K562 (cell line): ENCODE data around the gene SUPT7L. TPM values are rescaled to one million over a fixed set of nuclear protein-coding genes. Genes with fewer than 3 reads are reported as not detected.

Experiments used
- ATAC-seq: fragments of 200-7000 bp; cut with Tn5 transposase; 3 replicates; pipeline ENCODE4 v1.9.1; 2020; ENCODE audit warnings: moderate library complexity
- BruUV-seq: library from RNA; stranded (reverse); fragments of 400-500 nt; replicated peaks from 2 replicates; lab custom pipeline; 2021; lab: Mats Ljungman, UMichigan
- CTCF ChIA-PET: fragments of 300-600 bp; formaldehyde crosslinking; extraction: SDS; loops from one replicate; lab custom pipeline; 2021; ENCODE audit warnings: low intra/inter-chr PET ratio; lab: Yijun Ruan, JAX
- POLR2A ChIA-PET: fragments of 300-600, 350-650 bp; sonication (Branson Sonifier 250); formaldehyde crosslinking; extraction: SDS; loops from one replicate; lab custom pipeline; 2021; ENCODE audit warnings: antibody characterized with exemption, inconsistent platforms; lab: Yijun Ruan, JAX
- DNase-seq, 4 experiments: peaks; one replicate each; pipeline versions ENCODE4 v3.0.0 to v3.0.0-alpha.2; 2011 to 2018; ENCODE audit warnings: low spot score in 3 of 4, mixed read lengths in 3 of 4; ENCODE audit errors: extremely low read depth in 1 of 4
- FAIRE-seq: peaks from 2 replicates; lab custom pipeline; 2011; peaks lifted over from hg19 to GRCh38; lab: Jason Lieb, UNC
- H2AFZ ChIP-seq: 2 replicates; pipeline ENCODE4 v1.6.0; 2011; ENCODE audit warnings: low read depth, low read length, control low read depth, inconsistent platforms
- H3K27ac ChIP-seq: fragments of 200-600 bp; 3 replicates; pipeline ENCODE4 v1.8.0; 2011; ENCODE audit warnings: low read depth, mild to moderate bottlenecking, control low read depth, inconsistent platforms, low read length, moderate library complexity, mixed read lengths; ENCODE audit errors: extremely low read depth
- H3K27me3 ChIP-seq, 2 experiments: fragments of 300-600 bp in 1 of 2; 2 replicates in 1 of 2; 3 replicates in 1 of 2; pipeline versions ENCODE4 v1.6.0 to v1.8.0; 2011; ENCODE audit warnings: inconsistent platforms in 2 of 2, low read length in 2 of 2, mild to moderate bottlenecking in 1 of 2, mixed read lengths in 1 of 2, moderate library complexity in 1 of 2; ENCODE audit not compliant: control insufficient read depth in 2 of 2, insufficient read depth in 2 of 2
- H3K36me3 ChIP-seq: fragments of 300-600 bp; 3 replicates; pipeline ENCODE4 v1.8.0; 2011; ENCODE audit warnings: mild to moderate bottlenecking, low read length, inconsistent platforms; ENCODE audit not compliant: control insufficient read depth, insufficient read depth
- H3K4me1 ChIP-seq, 2 experiments: fragments of 200-600 bp in 1 of 2; replicated peaks in 1 of 2; 2 replicates in 1 of 2; 3 replicates in 1 of 2; pipeline versions ENCODE4 v1.5.1 to v1.8.0; 2011; ENCODE audit warnings: inconsistent platforms in 2 of 2, low read length in 2 of 2, mild to moderate bottlenecking in 1 of 2, mixed read lengths in 1 of 2, moderate library complexity in 1 of 2; ENCODE audit not compliant: control insufficient read depth in 2 of 2, insufficient read depth in 2 of 2
- H3K4me2 ChIP-seq: 2 replicates; pipeline ENCODE4 v1.6.1; 2011; ENCODE audit warnings: low read length, control low read depth, inconsistent platforms, mixed read lengths; ENCODE audit not compliant: insufficient read depth
- H3K4me3 ChIP-seq: fragments of 200-600 bp; sonication (generic), shearing (Covaris generic); 2 replicates; pipeline ENCODE4 v1.5.1; 2016; ENCODE audit warnings: control low read depth, inconsistent platforms
- H3K79me2 ChIP-seq: fragments of 200-600 bp; 3 replicates; pipeline ENCODE4 v1.8.0; 2011; ENCODE audit warnings: low read length, inconsistent platforms; ENCODE audit not compliant: control insufficient read depth, insufficient read depth
- H3K9ac ChIP-seq, 2 experiments: 2 replicates each; pipeline versions ENCODE4 v1.6.0 to v1.6.1; 2011; ENCODE audit warnings: low read depth in 2 of 2, low read length in 2 of 2, control low read depth in 1 of 2, inconsistent platforms in 1 of 2, mild to moderate bottlenecking in 1 of 2, mixed read lengths in 1 of 2; ENCODE audit not compliant: insufficient read depth in 1 of 2
- H3K9me1 ChIP-seq: one replicate; pipeline ENCODE4 v1.6.0; 2011; ENCODE audit warnings: inconsistent platforms, mild to moderate bottlenecking, low read length, moderate library complexity; ENCODE audit not compliant: control insufficient read depth, insufficient read depth
- H3K9me3 ChIP-seq: replicated peaks from 2 replicates; pipeline ENCODE4 v1.5.1; 2011; ENCODE audit warnings: low read depth, low read length, inconsistent platforms; ENCODE audit not compliant: control insufficient read depth, insufficient read depth
- H4K20me1 ChIP-seq: replicated peaks from 2 replicates; pipeline ENCODE4 v1.6.1; 2011; ENCODE audit warnings: low read length, inconsistent platforms, mixed read lengths; ENCODE audit not compliant: control insufficient read depth, insufficient read depth
- CBX1 ChIP-seq: sonication (generic); IDR thresholded peaks from 2 replicates; pipeline ENCODE4 v1.6.1; 2016; ENCODE audit warnings: antibody characterized with exemption, low read depth, mild to moderate bottlenecking
- CTCF ChIP-seq, 3 experiments: IDR thresholded peaks in 2 of 3; conservative IDR thresholded peaks in 1 of 3; 2 replicates each; pipeline ENCODE4 v1.5.1; 2011 to 2012; ENCODE audit warnings: low read length in 3 of 3, mild to moderate bottlenecking in 3 of 3, control low read depth in 2 of 3, improper control_type of control experiment in 1 of 3, inconsistent platforms in 1 of 3, low read depth in 1 of 3, mixed read lengths in 1 of 3, moderate library complexity in 1 of 3; ENCODE audit not compliant: insufficient read depth in 2 of 3
- ETV5 ChIP-seq: sonication (generic); formaldehyde crosslinking; IDR thresholded peaks from 2 replicates; pipeline ENCODE4 v1.4.0; 2020; ENCODE audit warnings: low read depth, mild to moderate bottlenecking, missing genetic modification reagents
- FOXA3 ChIP-seq, 2 experiments: fragments of 450-650 bp in 1 of 2; sonication (generic) in 1 of 2; formaldehyde crosslinking; IDR thresholded peaks in 1 of 2; conservative IDR thresholded peaks in 1 of 2; 2 replicates each; pipeline versions ENCODE4 v1.4.0 to v1.8.0; 2020 to 2022; ENCODE audit warnings: mild to moderate bottlenecking in 2 of 2, missing genetic modification reagents in 1 of 2
- HDAC1 ChIP-seq, 2 experiments: fragments of 450-650 bp; IDR thresholded peaks; 2 replicates each; pipeline ENCODE4 v1.6.1; 2016 to 2017; ENCODE audit warnings: inconsistent platforms in 1 of 2, mild to moderate bottlenecking in 1 of 2, moderate library complexity in 1 of 2
- MAFG ChIP-seq: fragments of 450-650 bp; conservative IDR thresholded peaks from 2 replicates; pipeline ENCODE4 v1.6.1; 2016; ENCODE audit warnings: missing genetic modification characterization, missing compliant biosample characterization
- MECOM ChIP-seq: fragments of 250-450 bp; sonication (Bioruptor Pico); IDR thresholded peaks from 2 replicates; pipeline ENCODE4 v1.8.0; 2022; ENCODE audit warnings: inconsistent platforms
- POLR2B ChIP-seq: fragments of 450-650 bp; IDR thresholded peaks from 2 replicates; pipeline ENCODE4 v1.6.1; 2018; ENCODE audit warnings: low read depth; ENCODE audit not compliant: partially characterized antibody
- RAD21 ChIP-seq, 2 experiments: fragments of 250-450 bp in 1 of 2; fragments of 450-650 bp in 1 of 2; sonication (Bioruptor Pico) in 1 of 2; formaldehyde crosslinking in 1 of 2; IDR thresholded peaks in 1 of 2; conservative IDR thresholded peaks in 1 of 2; 2 replicates each; pipeline versions ENCODE4 v1.4.0 to v1.8.0; 2020 to 2022; ENCODE audit warnings: mild to moderate bottlenecking in 2 of 2, moderate library complexity in 1 of 2
- RFX1 ChIP-seq: fragments of 450-650 bp; IDR thresholded peaks from 2 replicates; pipeline ENCODE4 v1.6.1; 2016; ENCODE audit warnings: mild to moderate bottlenecking, moderate library complexity
- SMAD2 ChIP-seq: fragments of 150-350 bp; IDR thresholded peaks from 2 replicates; pipeline ENCODE4 v1.6.1; 2014; ENCODE audit warnings: low read depth, mild to moderate bottlenecking, low read length
- ZNF184 ChIP-seq: sonication (generic); formaldehyde crosslinking; IDR thresholded peaks from 2 replicates; pipeline ENCODE4 v1.5.0; 2020; ENCODE audit warnings: missing genetic modification reagents
- ZNF75A ChIP-seq: fragments of 450-650 bp; formaldehyde crosslinking; IDR thresholded peaks from 2 replicates; pipeline ENCODE4 v1.4.0; 2020; ENCODE audit warnings: mild to moderate bottlenecking
- ZNF830 ChIP-seq: fragments of 250-450 bp; sonication (Bioruptor Pico); IDR thresholded peaks from 2 replicates; pipeline ENCODE4 v1.5.0; 2021; ENCODE audit warnings: mild to moderate bottlenecking
- WGBS: fragments of 100-300 bp; shearing (Covaris generic); methylation state at CpG from one replicate; pipeline ENCODE4 v1.1.6; 2016; ENCODE audit warnings: low coverage, mixed read lengths; ENCODE audit not compliant: insufficient coverage; ENCODE audit errors: missing lambda C conversion rate; 5-methylcytosine and 5-hydroxymethylcytosine counted together
- in situ Hi-C: fragments of 300-500 bp; cut with MboI; formaldehyde crosslinking; loops from 4 replicates; pipeline ENCODE4 v1.15.0; 2018; ENCODE audit warnings: inconsistent platforms, mixed read lengths
- intact Hi-C: fragments of 100-400 bp; cut with micrococcal nuclease; formaldehyde crosslinking; loops from 2 replicates; pipeline ENCODE4 v1.14.2; 2022
- polyA plus RNA-seq, 8 experiments: library from polyadenylated mRNA; depleted of rRNA in 4 of 8; stranded (reverse) in 5 of 8; unstranded in 3 of 8; fragments of >200 nt; fragmentation: Nextera tagmentation in 2 of 8; fragmentation: Illumina TruSeq in 1 of 8; extraction: Ambion mirVana in 2 of 8; extraction: Trizol in 1 of 8; gene quantifications; 2 replicates each; pipeline versions ENCODE4 v1.2.1 to v1.2.3, GENCODE V29; 2011 to 2014; ENCODE audit warnings: inconsistent platforms in 1 of 8, missing spikeins in 1 of 8
- total RNA-seq, 7 experiments: library from RNA; depleted of rRNA in 6 of 7; stranded (reverse); fragments of >200 nt in 6 of 7; fragmentation: Illumina TruSeq in 2 of 7; extraction: Trizol in 2 of 7; gene quantifications; 2 replicates each; pipeline versions ENCODE4 v1.2.1 to v1.2.3, GENCODE V29; 2011 to 2021; ENCODE audit warnings: low replicate concordance in 1 of 7
- TF ChIP-seq, protein P1 (sequence below): sonication (generic); formaldehyde crosslinking; IDR thresholded peaks from 2 replicates; pipeline ENCODE4 v1.8.0; 2022; ENCODE audit warnings: missing genetic modification reagents, mild to moderate bottlenecking, borderline replicate concordance
- TF ChIP-seq, protein P2 (sequence below): fragments of 450-650 bp; IDR thresholded peaks from 2 replicates; pipeline ENCODE4 v1.6.1; 2016; ENCODE audit warnings: mild to moderate bottlenecking

SUPT7L gene
- total and polyA plus RNA-seq, 9 of the 15 experiments (the other 6 are each of a cell fraction or from before 2014, with no cell fraction given), result 22.0 to 72.8 (median 40.2) TPM

GRCh38 chr2:27621524-27621923 lies 41.9 kb downstream of the SUPT7L start:
- CTCF ChIA-PET, result no interaction called here
- 25% methylated on average over 1 of the region's 1 CpG for WGBS
- TF ChIP-seq SMAD2 (no peak), HDAC1 (IDR thresholded peaks at IDR 0.05) (no peak), CTCF (IDR thresholded peaks at IDR 0.05 in 2 of 3, conservative IDR thresholded peaks at IDR 0.05 in 1 of 3; ENCODE audit: insufficient read depth in 2 of 3, low read depth in 1 of 3, low read length in 3 of 3) (peak in 1 of 3 experiments; percentile 28; a peak in 1 of 6 replicates), MECOM (CRISPR knock-in tag) (no peak), POLR2B (no peak), FOXA3 (CRISPR knock-in tag; conservative IDR thresholded peaks at IDR 0.05 in 1 of 2, IDR thresholded peaks at IDR 0.05 in 1 of 2) (no peak), RFX1 (0 out of 2 replicates have a peak, but pooled peaks have one; percentile 23), MAFG (tag) (no peak), ETV5 (CRISPR knock-in tag) (no peak), ZNF184 (CRISPR knock-in tag) (no peak), RAD21 (CRISPR knock-in tag; conservative IDR thresholded peaks at IDR 0.05 in 1 of 2, IDR thresholded peaks at IDR 0.05 in 1 of 2) (peak in 1 of 2 experiments; percentile 31; a peak in 1 of 4 replicates), CBX1 (no peak), ZNF75A (CRISPR knock-in tag) (no peak), ZNF830 (CRISPR knock-in tag) (no peak)
- TF ChIP-seq, protein P1, sequence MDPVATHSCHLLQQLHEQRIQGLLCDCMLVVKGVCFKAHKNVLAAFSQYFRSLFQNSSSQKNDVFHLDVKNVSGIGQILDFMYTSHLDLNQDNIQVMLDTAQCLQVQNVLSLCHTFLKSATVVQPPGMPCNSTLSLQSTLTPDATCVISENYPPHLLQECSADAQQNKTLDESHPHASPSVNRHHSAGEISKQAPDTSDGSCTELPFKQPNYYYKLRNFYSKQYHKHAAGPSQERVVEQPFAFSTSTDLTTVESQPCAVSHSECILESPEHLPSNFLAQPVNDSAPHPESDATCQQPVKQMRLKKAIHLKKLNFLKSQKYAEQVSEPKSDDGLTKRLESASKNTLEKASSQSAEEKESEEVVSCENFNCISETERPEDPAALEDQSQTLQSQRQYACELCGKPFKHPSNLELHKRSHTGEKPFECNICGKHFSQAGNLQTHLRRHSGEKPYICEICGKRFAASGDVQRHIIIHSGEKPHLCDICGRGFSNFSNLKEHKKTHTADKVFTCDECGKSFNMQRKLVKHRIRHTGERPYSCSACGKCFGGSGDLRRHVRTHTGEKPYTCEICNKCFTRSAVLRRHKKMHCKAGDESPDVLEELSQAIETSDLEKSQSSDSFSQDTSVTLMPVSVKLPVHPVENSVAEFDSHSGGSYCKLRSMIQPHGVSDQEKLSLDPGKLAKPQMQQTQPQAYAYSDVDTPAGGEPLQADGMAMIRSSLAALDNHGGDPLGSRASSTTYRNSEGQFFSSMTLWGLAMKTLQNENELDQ, result no peak
- TF ChIP-seq, protein P2, sequence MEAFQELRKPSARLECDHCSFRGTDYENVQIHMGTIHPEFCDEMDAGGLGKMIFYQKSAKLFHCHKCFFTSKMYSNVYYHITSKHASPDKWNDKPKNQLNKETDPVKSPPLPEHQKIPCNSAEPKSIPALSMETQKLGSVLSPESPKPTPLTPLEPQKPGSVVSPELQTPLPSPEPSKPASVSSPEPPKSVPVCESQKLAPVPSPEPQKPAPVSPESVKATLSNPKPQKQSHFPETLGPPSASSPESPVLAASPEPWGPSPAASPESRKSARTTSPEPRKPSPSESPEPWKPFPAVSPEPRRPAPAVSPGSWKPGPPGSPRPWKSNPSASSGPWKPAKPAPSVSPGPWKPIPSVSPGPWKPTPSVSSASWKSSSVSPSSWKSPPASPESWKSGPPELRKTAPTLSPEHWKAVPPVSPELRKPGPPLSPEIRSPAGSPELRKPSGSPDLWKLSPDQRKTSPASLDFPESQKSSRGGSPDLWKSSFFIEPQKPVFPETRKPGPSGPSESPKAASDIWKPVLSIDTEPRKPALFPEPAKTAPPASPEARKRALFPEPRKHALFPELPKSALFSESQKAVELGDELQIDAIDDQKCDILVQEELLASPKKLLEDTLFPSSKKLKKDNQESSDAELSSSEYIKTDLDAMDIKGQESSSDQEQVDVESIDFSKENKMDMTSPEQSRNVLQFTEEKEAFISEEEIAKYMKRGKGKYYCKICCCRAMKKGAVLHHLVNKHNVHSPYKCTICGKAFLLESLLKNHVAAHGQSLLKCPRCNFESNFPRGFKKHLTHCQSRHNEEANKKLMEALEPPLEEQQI, result no peak

More at GRCh38 chr2:27621524-27621923, 41.9 kb downstream of the SUPT7L start:
- H3K27ac ChIP-seq, result no peak overlapping the region
- H4K20me1 ChIP-seq, result no peaks in the 10 kb centered on the region
- no peaks in the 10 kb centered on the region for H3K9me1 ChIP-seq
- H2AFZ ChIP-seq, result no peak overlapping the region
- H3K36me3 ChIP-seq, result peaks cover 88% of the 10 kb centered on the region
- POLR2A ChIA-PET, result interaction anchor here (1.9 to 2.1 kb wide), 2 partner anchors 11 to 25 kb away, joined by 7 to 8 read pairs; no protein-coding TSS in a partner anchor
- in situ Hi-C loops (no loop called here), intact Hi-C loops (loop anchor here (10.0 kb wide), 1 partner anchor 137 kb away; the partner anchor contains the start of gene IFT172)
- FAIRE-seq, result no peak
- no peak for ATAC-seq
- H3K9me3 ChIP-seq, result no peaks in the 10 kb centered on the region
- H3K4me1 ChIP-seq, result no peaks in the 10 kb centered on the region
- no TSS peak for BruUV-seq
- no peak overlapping the region for H3K4me3 ChIP-seq
- no peaks in the 10 kb centered on the region for H3K79me2 ChIP-seq
- no peak overlapping the region for H3K9ac ChIP-seq
- no peaks in the 10 kb centered on the region for H3K27me3 ChIP-seq
- peak in 1 of 4 experiments; percentile 7 for DNase-seq
- H3K4me2 ChIP-seq, result no peak overlapping the region
